Right lobe of liver (tissue), 6 donors: ENCODE measurements around the gene DHRS13. TPM values are rescaled to one million over a fixed set of nuclear protein-coding genes. Genes with fewer than 3 reads are reported as not detected.

Experiments used
- ATAC-seq, 4 donors: fragments of 200-7000 bp; cut with Tn5 transposase; one replicate each; pipeline ENCODE4 v1.9.1; 2020; ENCODE audit warnings: mild to moderate bottlenecking in 4 of 4, moderate library complexity in 4 of 4
- DNase-seq, 3 donors: peaks; one replicate each; pipeline ENCODE4 v3.0.0-alpha.2; 2020
- H3K27ac ChIP-seq, 3 donors: fragments of 200-600 bp; one replicate each; pipeline ENCODE4 v1.8.0; 2022
- H3K27me3 ChIP-seq, 2 donors: fragments of 200-600 bp; one replicate each; pipeline ENCODE4 v1.8.0; 2022
- H3K36me3 ChIP-seq, 4 donors: fragments of 200-600 bp; sonication (generic) in 1 of 4; one replicate each; pipeline versions ENCODE4 v1.5.1 to v1.8.0; 2017 to 2022; ENCODE audit warnings: control low read depth in 1 of 4
- H3K4me1 ChIP-seq, 4 donors: fragments of 200-600 bp; sonication (generic) in 1 of 4; one replicate each; pipeline versions ENCODE4 v1.5.1 to v1.8.0; 2017 to 2022; ENCODE audit warnings: control low read depth in 1 of 4
- H3K4me3 ChIP-seq, 3 donors: fragments of 200-600 bp; one replicate each; pipeline ENCODE4 v1.8.0; 2022
- H3K9me3 ChIP-seq, 4 donors: fragments of 200-600 bp; sonication (generic) in 1 of 4; one replicate each; pipeline versions ENCODE4 v1.5.1 to v1.8.0; 2017 to 2022; ENCODE audit warnings: control low read depth in 1 of 4
- CTCF ChIP-seq, 4 donors: fragments of 200-600 bp in 3 of 4; fragments of 450-650 bp in 1 of 4; IDR thresholded peaks; one replicate each; pipeline versions ENCODE4 v1.5.1 to v1.8.0; 2016 to 2022; ENCODE audit warnings: antibody characterized with exemption in 4 of 4, mild to moderate bottlenecking in 2 of 4
- POLR2A ChIP-seq: fragments of 450-650 bp; IDR thresholded peaks from one replicate; pipeline ENCODE4 v1.6.1; 2017; ENCODE audit warnings: antibody characterized with exemption, mild to moderate bottlenecking
- WGBS: methylation state at CpG from one replicate; pipeline ENCODE4 v1.1.6; 2018; ENCODE audit warnings: low coverage, low lambda C conversion rate; ENCODE audit not compliant: insufficient coverage; ENCODE audit errors: missing lambda C conversion rate; 5-methylcytosine and 5-hydroxymethylcytosine counted together
- intact Hi-C, 2 donors: fragments of 100-400 bp; cut with DNase I; formaldehyde crosslinking; loops; one replicate each; pipeline versions ENCODE4 v1.11.2 to v1.14.1; 2022
- total RNA-seq, 6 experiments: library from RNA; depleted of rRNA in 2 of 6; stranded (reverse); fragments of >200 nt in 2 of 6; fragmentation: NEBNext Ultra II Directional in 3 of 6; extraction: Animal tissue kit (Norgen Biotek cat#: 25700) in 3 of 6; gene quantifications; one replicate each; pipeline versions ENCODE4 v1.1.0 to v1.2.4, GENCODE V29; 2016 to 2023
- donor health status: DM: no; HTN: yes; CAD: no.
- donor health status: DM: no; HTN: no; CAD: no.
- donor health status: DM: no; HTN: no; CAD: no.
- donor health status: DM: no; HTN: yes; CAD: no.
- donor health status: DM: no; HTN: yes; CAD: no.

DHRS13 gene
- total RNA-seq, 6 experiments from 2014 or later: 3.4 to 27.4 (median 8.8) TPM

GRCh38 chr17:28948342-28948741 is 45.5 kb upstream of the DHRS13 start:
- Histone ChIP-seq H3K4me1 (peaks cover 0 to 37% (median 7%) of the 10 kb centered on the region in 4 donors), H3K4me3 (peak overlapping the region; percentile 73 to 92 (median 85)), H3K27me3 (no peaks in the 10 kb centered on the region), H3K27ac (peak overlapping the region; percentile 71 to 87 (median 84)), H3K36me3 (peaks cover 0 to 8% (median 0%) of the 10 kb centered on the region in 4 donors), H3K9me3 (no peaks in the 10 kb centered on the region)
- 35% methylated on average over 4 of the region's 4 CpGs for WGBS
- intact Hi-C loops: no loop called here
- ATAC-seq (no peak), DNase-seq (no peak)
- TF ChIP-seq CTCF (IDR thresholded peaks at IDR 0.05) (no peak), POLR2A (no peak)

DNA sequence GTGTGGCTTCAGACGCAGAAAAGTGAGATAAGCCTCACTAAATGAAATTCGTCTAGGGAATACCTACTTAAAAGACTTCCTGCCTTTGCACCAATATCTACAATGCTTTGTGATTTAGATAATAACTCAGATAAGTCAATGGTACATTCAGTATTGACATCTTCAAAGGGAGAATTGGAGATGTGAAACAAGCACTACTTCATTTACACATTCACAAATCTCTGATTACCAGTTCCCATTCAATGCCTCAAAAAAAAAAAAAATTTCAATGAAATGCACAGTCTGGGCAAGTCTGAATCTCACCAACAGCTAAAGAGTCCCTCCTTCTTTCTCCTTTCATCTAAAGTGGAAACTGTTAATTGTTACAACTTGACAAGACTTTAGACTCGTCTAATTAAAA is 44.8 kb upstream of the DHRS13 start:
- DNase-seq: no peak
- Histone ChIP-seq H3K4me1 (peaks cover 0 to 30% (median 7%) of the 10 kb centered on the region in 4 donors), H3K36me3 (peaks cover 0 to 14% (median 0%) of the 10 kb centered on the region in 4 donors), H3K27me3 (no peaks in the 10 kb centered on the region), H3K4me3 (no peak overlapping the region), H3K27ac (no peak overlapping the region), H3K9me3 (no peaks in the 10 kb centered on the region)
- TF ChIP-seq POLR2A: no peak
- TF ChIP-seq CTCF (IDR thresholded peaks at IDR 0.05): no peak
- intact Hi-C loops: no loop called here
- no peak for ATAC-seq
- 45% methylated on average over 3 of the region's 3 CpGs for WGBS

DNA sequence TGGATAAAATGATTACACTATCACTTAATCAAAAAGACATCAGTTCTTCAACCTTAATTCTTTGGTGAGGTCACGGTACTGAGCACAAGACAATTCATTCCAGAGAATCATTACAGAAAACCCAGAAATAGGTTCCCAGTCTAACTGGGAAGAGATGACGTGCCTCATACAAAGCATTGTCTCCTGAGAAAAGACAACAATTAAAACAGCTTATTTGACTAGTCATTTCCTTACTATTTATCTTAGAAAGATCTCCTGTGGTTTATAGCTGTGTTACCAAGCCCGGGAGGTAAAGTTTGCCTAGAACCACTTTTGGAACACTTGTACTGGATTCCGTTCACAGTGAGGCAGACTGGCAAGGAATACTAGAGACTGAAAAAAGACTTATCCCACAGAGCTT is 43.4 kb upstream of the DHRS13 start:
- intact Hi-C loops: no loop called here
- Histone ChIP-seq H3K27me3 (no peaks in the 10 kb centered on the region), H3K27ac (no peak overlapping the region), H3K36me3 (peaks cover 0 to 14% (median 0%) of the 10 kb centered on the region in 4 donors), H3K9me3 (no peaks in the 10 kb centered on the region), H3K4me3 (no peak overlapping the region), H3K4me1 (peaks cover 0 to 32% (median 10%) of the 10 kb centered on the region in 4 donors)
- no peak for TF ChIP-seq CTCF (IDR thresholded peaks at IDR 0.05)
- no peak for TF ChIP-seq POLR2A
- no peak for ATAC-seq
- no peak for DNase-seq
- 65% methylated on average over 4 of the region's 4 CpGs for WGBS

GRCh38 chr17:28944862-28945741 is 42.2 kb upstream of the DHRS13 start:
- Histone ChIP-seq H3K27me3 (no peaks in the 10 kb centered on the region), H3K9me3 (no peaks in the 10 kb centered on the region), H3K27ac (no peak overlapping the region), H3K4me1 (peaks cover 0 to 43% (median 15%) of the 10 kb centered on the region in 4 donors), H3K4me3 (no peak overlapping the region), H3K36me3 (peaks cover 0 to 14% (median 0%) of the 10 kb centered on the region in 4 donors)
- ATAC-seq (no peak), DNase-seq (no peak)
- TF ChIP-seq CTCF (IDR thresholded peaks at IDR 0.05): no peak
- TF ChIP-seq POLR2A: no peak
- intact Hi-C loops: no loop called here
- WGBS: 64% methylated on average over 8 of the region's 8 CpGs
